HepG2 (cell line): ENCODE results near the gene TLE2. TPM values are rescaled to one million over a fixed set of nuclear protein-coding genes. Genes with fewer than 3 reads are reported as not detected.

ENCODE experiments used
- ATAC-seq: fragments of 200-7000 bp; cut with Tn5 transposase; 3 replicates; pipeline ENCODE4 v1.9.1; 2020; ENCODE audit warnings: mild to moderate bottlenecking, moderate library complexity
- BruUV-seq: library from RNA; stranded (reverse); fragments of 400-500 nt; replicated peaks from 2 replicates; lab custom pipeline; 2021; lab: Mats Ljungman, UMichigan
- CTCF ChIA-PET: fragments of 300-600 bp; formaldehyde crosslinking; extraction: SDS; loops from one replicate; lab custom pipeline; 2021; ENCODE audit warnings: low total read pairs, inconsistent platforms, low intra/inter-chr PET ratio; lab: Yijun Ruan, JAX
- POLR2A ChIA-PET: fragments of 350-600 bp; sonication (Branson Sonifier 250); formaldehyde crosslinking; loops from one replicate; lab custom pipeline; 2020; ENCODE audit warnings: antibody characterized with exemption, inconsistent platforms; lab: Yijun Ruan, JAX
- DNase-seq: peaks from one replicate; pipeline ENCODE4 v3.0.0-alpha.2; 2015; ENCODE audit warnings: low spot score
- FAIRE-seq: peaks from 3 replicates; lab custom pipeline; 2011; peaks lifted over from hg19 to GRCh38; lab: Jason Lieb, UNC
- H2AFZ ChIP-seq: one replicate; pipeline ENCODE4 v1.6.1; 2011; ENCODE audit warnings: low read length, inconsistent platforms
- H3K27ac ChIP-seq: fragments of 300-600 bp; 3 replicates; pipeline ENCODE4 v1.8.0; 2011; ENCODE audit warnings: mixed run types, mild to moderate bottlenecking, mixed read lengths, low read length, inconsistent platforms; ENCODE audit not compliant: insufficient read depth; ENCODE audit errors: extremely low read length
- H3K27me3 ChIP-seq, 2 experiments: fragments of 200-600 bp in 1 of 2; 2 replicates in 1 of 2; 3 replicates in 1 of 2; pipeline versions ENCODE4 v1.6.0 to v1.8.0; 2011; ENCODE audit warnings: low read length in 2 of 2, mild to moderate bottlenecking in 2 of 2, moderate library complexity in 2 of 2, inconsistent platforms in 1 of 2; ENCODE audit not compliant: insufficient read depth in 2 of 2, control insufficient read depth in 1 of 2
- H3K36me3 ChIP-seq, 2 experiments: fragments of 200-600 bp in 1 of 2; replicated peaks in 1 of 2; 2 replicates in 1 of 2; 3 replicates in 1 of 2; pipeline versions ENCODE4 v1.5.1 to v1.8.0; 2011; ENCODE audit warnings: low read length in 2 of 2, inconsistent platforms in 1 of 2; ENCODE audit not compliant: insufficient read depth in 2 of 2, control insufficient read depth in 1 of 2
- H3K4me1 ChIP-seq: 2 replicates; pipeline ENCODE4 v1.5.1; 2012; ENCODE audit warnings: low read length, inconsistent platforms; ENCODE audit not compliant: insufficient read depth
- H3K4me2 ChIP-seq: 2 replicates; pipeline ENCODE4 v1.6.0; 2011; ENCODE audit warnings: low read depth, low read length, inconsistent platforms
- H3K4me3 ChIP-seq, 3 experiments: fragments of 200-600 bp in 1 of 3; sonication (generic), shearing (Covaris generic) in 1 of 3; replicated peaks in 1 of 3; 2 replicates each; pipeline ENCODE4 v1.5.1; 2011 to 2016; ENCODE audit warnings: low read length in 3 of 3, inconsistent platforms in 2 of 3, low read depth in 2 of 3, mild to moderate bottlenecking in 2 of 3, control low read depth in 1 of 3, mixed read lengths in 1 of 3; ENCODE audit not compliant: insufficient read depth in 1 of 3
- H3K79me2 ChIP-seq: one replicate; pipeline ENCODE4 v1.6.1; 2011; ENCODE audit warnings: low read length, inconsistent platforms; ENCODE audit not compliant: insufficient read depth
- H3K9ac ChIP-seq: 2 replicates; pipeline ENCODE4 v1.6.0; 2011; ENCODE audit warnings: mild to moderate bottlenecking, low read depth, low read length, inconsistent platforms; ENCODE audit not compliant: insufficient read depth
- H3K9me3 ChIP-seq: 2 replicates; pipeline ENCODE4 v1.5.1; 2012; ENCODE audit warnings: mild to moderate bottlenecking, low read length
- H4K20me1 ChIP-seq: 2 replicates; pipeline ENCODE4 v1.6.0; 2011; ENCODE audit warnings: inconsistent platforms, mild to moderate bottlenecking, low read length, moderate library complexity; ENCODE audit not compliant: insufficient read depth
- MAZ ChIP-seq, 2 experiments: sonication (generic) in 1 of 2; formaldehyde crosslinking in 1 of 2; IDR thresholded peaks; 2 replicates each; pipeline versions ENCODE4 v1.5.0 to v1.6.1; 2012 to 2020; ENCODE audit warnings: low read depth in 2 of 2, mild to moderate bottlenecking in 2 of 2, borderline replicate concordance in 1 of 2, improper control_type of control experiment in 1 of 2, low read length in 1 of 2, missing genetic modification reagents in 1 of 2, moderate library complexity in 1 of 2
- MED1 ChIP-seq: sonication (generic); formaldehyde crosslinking; IDR thresholded peaks from 2 replicates; pipeline ENCODE4 v1.4.0; 2020; ENCODE audit warnings: missing genetic modification reagents
- MIER3 ChIP-seq: IDR thresholded peaks from 2 replicates; pipeline ENCODE4 v1.6.1; 2016; ENCODE audit warnings: missing compliant biosample characterization, borderline replicate concordance
- NONO ChIP-seq, 2 experiments: fragments of 450-650 bp in 1 of 2; sonication (generic) in 1 of 2; formaldehyde crosslinking in 1 of 2; IDR thresholded peaks in 1 of 2; conservative IDR thresholded peaks in 1 of 2; 2 replicates each; pipeline versions ENCODE4 v1.6.1 to v1.8.0; 2017 to 2022; ENCODE audit warnings: mild to moderate bottlenecking in 1 of 2, missing genetic modification reagents in 1 of 2, moderate library complexity in 1 of 2
- RELA ChIP-seq: sonication (generic); formaldehyde crosslinking; IDR thresholded peaks from 2 replicates; pipeline ENCODE4 v1.4.0; 2020; ENCODE audit warnings: missing genetic modification reagents
- RFXANK ChIP-seq: IDR thresholded peaks from 2 replicates; pipeline ENCODE4 v1.6.1; 2016
- ZNF205 ChIP-seq: IDR thresholded peaks from 2 replicates; pipeline ENCODE4 v1.6.1; 2018; ENCODE audit warnings: missing biosample characterization, missing genetic modification reagents
- ZNF629 ChIP-seq: sonication (generic); formaldehyde crosslinking; conservative IDR thresholded peaks from 2 replicates; pipeline ENCODE4 v1.5.0; 2020; ENCODE audit warnings: missing genetic modification reagents
- WGBS: methylation state at CpG from one replicate; pipeline ENCODE4 v1.1.6; 2017; ENCODE audit warnings: low lambda C conversion rate; 5-methylcytosine and 5-hydroxymethylcytosine counted together
- in situ Hi-C: cut with HindIII; loops from 2 replicates; pipeline ENCODE4 v1.10.0; 2017; ENCODE audit warnings: low pct_unique_long_range_greater_than_20kb; ENCODE audit not compliant: extremely low pct_ligation_motif_present
- intact Hi-C: fragments of 100-400 bp; cut with micrococcal nuclease; formaldehyde crosslinking; loops from one replicate; pipeline ENCODE4 v1.10.0; 2022; ENCODE audit not compliant: unreplicated experiment
- polyA plus RNA-seq, 8 experiments: library from polyadenylated mRNA; depleted of rRNA in 3 of 8; stranded (reverse) in 7 of 8; unstranded in 1 of 8; fragments of >200 nt; fragmentation: Illumina TruSeq in 4 of 8; extraction: Trizol in 4 of 8; gene quantifications; 2 replicates each; pipeline versions ENCODE4 v1.2.1 to v1.2.3, GENCODE V29; 2011 to 2016; ENCODE audit warnings: low read depth in 4 of 8, missing spikeins in 1 of 8, mixed read lengths in 1 of 8; ENCODE audit not compliant: insufficient read depth in 1 of 8
- total RNA-seq, 5 experiments: library from RNA; depleted of rRNA; stranded (reverse); fragments of >200 nt; fragmentation: Illumina TruSeq; extraction: Trizol; gene quantifications; 2 replicates each; pipeline ENCODE4 v1.2.3, GENCODE V29; 2016; ENCODE audit warnings: low read depth in 1 of 5
- TF ChIP-seq, protein P1 (sequence below): sonication (generic); formaldehyde crosslinking; IDR thresholded peaks from 2 replicates; pipeline ENCODE4 v1.4.0; 2020; ENCODE audit warnings: missing genetic modification reagents

TLE2 gene
- total and polyA plus RNA-seq, 2 of the 13 experiments (the other 11 are each of a cell fraction or from before 2014, with no cell fraction given), result 0.07 to 0.81 TPM

DNA sequence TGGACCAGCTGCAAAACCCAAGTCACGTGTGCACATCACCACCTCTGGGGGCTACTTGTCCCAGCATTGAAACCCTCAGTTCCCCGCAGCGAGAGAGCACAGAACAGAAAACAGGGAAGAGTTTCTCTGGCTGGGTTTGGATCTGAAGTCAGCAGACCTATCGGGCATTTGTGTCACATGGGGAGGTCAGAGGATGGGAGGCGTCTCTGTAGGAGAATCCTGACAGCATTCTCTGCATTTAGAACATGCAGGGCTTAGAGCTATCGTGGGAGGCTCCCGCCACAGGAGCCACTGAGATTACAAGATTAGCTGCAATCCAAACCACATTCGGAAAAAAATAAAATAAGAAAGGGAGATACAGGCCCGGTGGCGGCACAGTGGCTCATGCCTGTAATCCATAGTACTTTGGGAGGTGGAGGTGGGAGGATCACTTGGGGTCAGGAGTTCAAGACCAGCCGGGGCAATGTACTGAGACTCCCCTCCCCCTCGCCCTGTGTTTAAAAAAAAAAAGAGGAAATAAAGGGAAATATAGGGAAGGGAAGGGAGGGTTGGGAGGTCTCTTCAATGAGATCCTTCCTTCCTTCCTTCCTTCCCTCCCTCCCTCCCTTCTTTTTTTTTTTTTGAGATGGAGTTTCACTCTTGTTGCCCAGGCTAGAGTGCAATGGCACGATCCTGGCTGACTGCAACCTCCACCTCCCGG is 54.6 kb downstream of the TLE2 start (continued):
- TF ChIP-seq, protein P1, sequence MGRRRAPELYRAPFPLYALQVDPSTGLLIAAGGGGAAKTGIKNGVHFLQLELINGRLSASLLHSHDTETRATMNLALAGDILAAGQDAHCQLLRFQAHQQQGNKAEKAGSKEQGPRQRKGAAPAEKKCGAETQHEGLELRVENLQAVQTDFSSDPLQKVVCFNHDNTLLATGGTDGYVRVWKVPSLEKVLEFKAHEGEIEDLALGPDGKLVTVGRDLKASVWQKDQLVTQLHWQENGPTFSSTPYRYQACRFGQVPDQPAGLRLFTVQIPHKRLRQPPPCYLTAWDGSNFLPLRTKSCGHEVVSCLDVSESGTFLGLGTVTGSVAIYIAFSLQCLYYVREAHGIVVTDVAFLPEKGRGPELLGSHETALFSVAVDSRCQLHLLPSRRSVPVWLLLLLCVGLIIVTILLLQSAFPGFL (CRISPR knock-in tag), result no peak
- TF ChIP-seq MED1 (CRISPR knock-in tag) (no peak), ZNF629 (no peak)

DNA sequence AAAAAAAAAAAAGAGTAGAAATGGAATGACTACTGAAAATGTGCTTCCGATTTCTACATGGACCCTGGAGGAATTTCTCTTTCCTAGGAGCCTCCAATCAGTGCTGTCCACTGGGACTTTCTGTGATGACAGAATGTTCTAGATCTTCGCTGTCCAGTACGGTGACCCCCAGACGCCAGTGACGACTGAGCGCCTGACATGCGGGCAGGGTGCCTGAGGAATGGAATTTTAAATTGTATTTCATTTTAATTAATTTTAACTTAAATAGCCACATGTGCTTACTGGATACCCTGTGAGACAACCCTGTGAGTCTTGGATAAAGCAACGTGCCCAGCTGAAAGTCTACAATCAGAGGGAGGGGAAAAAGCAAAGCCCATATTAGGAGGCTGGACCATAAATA is 55.9 kb downstream of the TLE2 start:
- Histone ChIP-seq H3K4me1 (peaks cover 73% of the 10 kb centered on the region), H3K36me3 (no peaks in the 10 kb centered on the region)
- 76% methylated on average over 8 of the region's 8 CpGs for WGBS
- in situ Hi-C loops, result no loop called here
- intact Hi-C loops, result no loop called here
- DNase-seq, result no peak
- no peak for TF ChIP-seq ZNF205 (CRISPR knock-in tag)
- TF ChIP-seq MAZ (IDR thresholded peaks at IDR 0.05; ENCODE audit: borderline replicate concordance, low read depth, low read length), result no peak
- no peak for TF ChIP-seq MAZ (CRISPR knock-in tag; IDR thresholded peaks at IDR 0.05; ENCODE audit: low read depth)
- TF ChIP-seq RELA (CRISPR knock-in tag), result no peak
- TF ChIP-seq MIER3, result no peak
- TF ChIP-seq NONO (IDR thresholded peaks at IDR 0.05), result no peak
- TF ChIP-seq NONO (CRISPR knock-in tag; conservative IDR thresholded peaks at IDR 0.05), result no peak
- no peak for TF ChIP-seq RFXANK (CRISPR knock-in tag)
- TF ChIP-seq, all 625 proteins: peak for 0
- H3K27ac ChIP-seq, result no peak overlapping the region
- H3K9me3 ChIP-seq, result no peaks in the 10 kb centered on the region
- no peak overlapping the region for H2AFZ ChIP-seq
- no TSS peak for BruUV-seq
- ATAC-seq (no peak), FAIRE-seq (no peak)
- H3K4me3 ChIP-seq, result no peak overlapping the region
- no peak overlapping the region for H3K9ac ChIP-seq
- ChIA-PET CTCF (no interaction called here), POLR2A (no interaction called here)
- H3K79me2 ChIP-seq, result no peaks in the 10 kb centered on the region
- no peaks in the 10 kb centered on the region for H4K20me1 ChIP-seq
- H3K27me3 ChIP-seq, result peaks cover 0 to 14% of the 10 kb centered on the region in 2 experiments; a peak in 3 of 5 replicates
- H3K4me2 ChIP-seq, result no peak overlapping the region
